ENCODE data around the gene ZBTB22.

The ZBTB22 gene

DNA sequence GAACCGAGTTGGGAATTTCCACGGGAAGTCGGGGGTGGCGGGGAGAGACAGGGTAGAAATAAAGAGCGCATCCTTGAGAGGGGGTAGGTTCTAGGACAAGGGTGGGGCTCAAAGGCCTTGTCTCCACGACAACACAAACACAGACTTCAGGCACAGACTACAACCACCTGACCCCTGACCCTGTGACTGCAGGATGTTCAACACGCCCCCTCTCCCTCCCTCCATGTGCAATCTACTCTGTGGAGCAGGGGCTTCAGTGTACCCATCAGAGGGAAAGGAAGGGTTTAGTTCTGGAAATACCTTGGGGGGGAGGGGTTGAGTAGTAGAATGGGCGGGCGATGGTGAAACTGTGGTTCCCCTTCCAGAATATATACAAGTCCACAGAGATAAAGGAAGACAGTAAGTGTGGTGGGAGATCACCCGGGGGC lies 3.0 kb downstream of the ZBTB22 start:
- Histone ChIP-seq H2BK5ac (ENCODE audit: low read depth, low read length, poor library complexity, severe bottlenecking) (no peak overlapping the region), H3K14ac (ENCODE audit: low read length in 2 of 2) (no peak overlapping the region), H3K79me1 (replicated peaks; ENCODE audit: low read length, poor library complexity, severe bottlenecking) (peaks cover 21% of the 10 kb centered on the region), H3K27me3 (ENCODE audit: control insufficient read depth in 1 of 2, insufficient read depth in 1 of 2, low read length in 2 of 2) (no peaks in the 10 kb centered on the region), H3K4ac (ENCODE audit: low read depth in 1 of 2, low read length in 2 of 2) (peak overlapping the region; percentile 8 to 28), H3K9ac (ENCODE audit: low read length) (peak overlapping the region; percentile 100), H3K9me3 (ENCODE audit: control insufficient read depth, low read length) (no peaks in the 10 kb centered on the region), H3K36me3 (ENCODE audit: control insufficient read depth in 1 of 2, insufficient read depth in 2 of 2, low read depth in 1 of 2, low read length in 2 of 2) (peaks cover 33 to 37% of the 10 kb centered on the region in 2 experiments), H2AK5ac (ENCODE audit: low read length, severe bottlenecking) (peak overlapping the region; percentile 7), H2BK15ac (ENCODE audit: low read depth, poor library complexity, severe bottlenecking) (peak overlapping the region; percentile 56), H4K8ac (ENCODE audit: low read length) (peak overlapping the region; percentile 80), H3K18ac (ENCODE audit: low read depth in 1 of 2, low read length in 2 of 2) (peak overlapping the region in 1 of 2 experiments; percentile 52), H3K23ac (ENCODE audit: low read length in 2 of 2) (no peak overlapping the region), H2BK12ac (ENCODE audit: low read length in 2 of 2) (no peak overlapping the region), H3K4me1 (ENCODE audit: control insufficient read depth, insufficient read depth, low read depth, low read length) (peaks cover 32% of the 10 kb centered on the region), H2AFZ (ENCODE audit: low read depth, low read length) (no peak overlapping the region), H3K4me3 (ENCODE audit: insufficient read depth in 1 of 2, low read depth in 1 of 2, low read length in 2 of 2) (peak overlapping the region in 1 of 2 experiments; percentile 100), H3K27ac (ENCODE audit: low read length, poor library complexity, severe bottlenecking) (peak overlapping the region; percentile 84), H4K91ac (ENCODE audit: low read length) (peak overlapping the region; percentile 87), H3K4me2 (ENCODE audit: low read length, poor library complexity, severe bottlenecking) (peak overlapping the region; percentile 26), H2BK120ac (ENCODE audit: low read depth, low read length) (peak overlapping the region; percentile 50)
- WGBS = 36% methylated on average over 1 of the region's 10 CpGs
- peak; percentile 98 for DNase-seq

- under 1% methylated on average over 36 of the region's 47 CpGs for WGBS
- peak within 1 kb of the TSS; percentile 7 for H2AK5ac ChIP-seq (ENCODE audit: low read length, severe bottlenecking)
- no peaks in the 10 kb centered on the region for H3K9me3 ChIP-seq (ENCODE audit: control insufficient read depth, low read length)
- peak within 1 kb of the TSS; percentile 100 for H3K9ac ChIP-seq (ENCODE audit: low read length)
- peaks cover 27 to 31% of the 10 kb centered on the region in 2 experiments for H3K36me3 ChIP-seq (ENCODE audit: control insufficient read depth in 1 of 2, insufficient read depth in 2 of 2, low read depth in 1 of 2, low read length in 2 of 2)
- H3K4me3 ChIP-seq (ENCODE audit: insufficient read depth in 1 of 2, low read depth in 1 of 2, low read length in 2 of 2) = peak within 1 kb of the TSS; percentile 72 to 100
- DNase-seq = peak; percentile 95
- peak within 1 kb of the TSS; percentile 95 for H4K8ac ChIP-seq (ENCODE audit: low read length)
- peak within 1 kb of the TSS; percentile 96 for H2BK15ac ChIP-seq (ENCODE audit: low read depth, poor library complexity, severe bottlenecking)
- H3K79me1 ChIP-seq (replicated peaks; ENCODE audit: low read length, poor library complexity, severe bottlenecking) = peaks cover 16% of the 10 kb centered on the region
- peak within 1 kb of the TSS; percentile 84 for H2BK120ac ChIP-seq (ENCODE audit: low read depth, low read length)
- peak within 1 kb of the TSS; percentile 87 for H4K91ac ChIP-seq (ENCODE audit: low read length)
- H3K27me3 ChIP-seq (ENCODE audit: control insufficient read depth in 1 of 2, insufficient read depth in 1 of 2, low read length in 2 of 2) = no peaks in the 10 kb centered on the region
- peak within 1 kb of the TSS; percentile 60 for H2AFZ ChIP-seq (ENCODE audit: low read depth, low read length)
- H3K18ac ChIP-seq (ENCODE audit: low read depth in 1 of 2, low read length in 2 of 2) = peak within 1 kb of the TSS; percentile 52 to 96
- peaks cover 31% of the 10 kb centered on the region for H3K4me1 ChIP-seq (ENCODE audit: control insufficient read depth, insufficient read depth, low read depth, low read length)
- H2BK5ac ChIP-seq (ENCODE audit: low read depth, low read length, poor library complexity, severe bottlenecking) = peak within 1 kb of the TSS; percentile 45
- peak within 1 kb of the TSS in 1 of 2 experiments; percentile 99 for H3K14ac ChIP-seq (ENCODE audit: low read length in 2 of 2)
- peak within 1 kb of the TSS; percentile 98 for H3K4me2 ChIP-seq (ENCODE audit: low read length, poor library complexity, severe bottlenecking)
- H2BK12ac ChIP-seq (ENCODE audit: low read length in 2 of 2) = peak within 1 kb of the TSS in 1 of 2 experiments; percentile 76
- H3K4ac ChIP-seq (ENCODE audit: low read depth in 1 of 2, low read length in 2 of 2) = peak within 1 kb of the TSS; percentile 54 to 99
- H3K23ac ChIP-seq (ENCODE audit: low read length in 2 of 2) = peak within 1 kb of the TSS in 1 of 2 experiments; percentile 98
- H3K27ac ChIP-seq (ENCODE audit: low read length, poor library complexity, severe bottlenecking) = peak within 1 kb of the TSS; percentile 84
Measured at GRCh38 chr6:33313709-33314514, 3.6 kb downstream of the ZBTB22 start, which contains the start of gene TAPBP. Gene TAPBP, minus strand, starts transcription at chr6:33314078. Its CDS starts 37 bp downstream, at chr6:33314041.

DNA sequence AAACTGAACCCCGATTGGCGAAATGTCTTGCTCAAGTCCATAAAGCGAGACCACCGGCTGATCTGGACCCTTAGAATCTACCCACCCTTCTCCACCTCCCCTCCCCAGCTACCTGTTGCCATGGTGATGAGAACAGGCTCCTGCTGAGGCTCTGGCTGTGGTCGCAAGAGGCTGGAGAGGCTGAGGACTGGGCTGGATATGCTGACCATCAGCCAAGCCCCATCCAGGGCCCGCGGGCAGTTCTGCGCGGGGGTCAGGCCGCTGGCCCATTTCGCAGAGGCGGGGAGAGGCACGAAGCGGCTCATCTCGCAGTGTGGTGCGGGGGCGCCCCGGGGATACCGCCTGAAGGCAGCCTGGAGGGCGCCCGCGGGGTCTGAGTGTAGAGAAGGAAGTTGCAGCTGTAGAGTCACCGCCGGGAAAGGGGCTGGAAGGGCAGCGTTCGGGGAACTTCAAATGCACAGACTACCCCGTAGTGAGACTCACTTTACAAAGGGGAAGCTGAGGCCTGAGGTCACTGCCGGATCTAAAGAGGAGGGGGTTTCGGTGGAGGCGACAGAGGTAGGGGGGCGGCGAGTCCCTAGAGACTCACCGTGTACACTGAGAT lies 4.3 kb downstream of the ZBTB22 start:
- peak overlapping the region; percentile 54 to 99 for H3K4ac ChIP-seq (ENCODE audit: low read depth in 1 of 2, low read length in 2 of 2)

More for the DNA sequence above, 4.3 kb downstream of the ZBTB22 start:
- Histone ChIP-seq H3K4me1 (ENCODE audit: control insufficient read depth, insufficient read depth, low read depth, low read length) (peaks cover 29% of the 10 kb centered on the region), H2BK15ac (ENCODE audit: low read depth, poor library complexity, severe bottlenecking) (no peak overlapping the region), H2AK5ac (ENCODE audit: low read length, severe bottlenecking) (no peak overlapping the region), H2BK5ac (ENCODE audit: low read depth, low read length, poor library complexity, severe bottlenecking) (peak overlapping the region; percentile 45), H3K18ac (ENCODE audit: low read depth in 1 of 2, low read length in 2 of 2) (peak overlapping the region; percentile 49 to 96), H2AFZ (ENCODE audit: low read depth, low read length) (peak overlapping the region; percentile 60), H4K8ac (ENCODE audit: low read length) (peak overlapping the region; percentile 95), H3K36me3 (ENCODE audit: control insufficient read depth in 1 of 2, insufficient read depth in 2 of 2, low read depth in 1 of 2, low read length in 2 of 2) (peaks cover 24 to 32% of the 10 kb centered on the region in 2 experiments), H3K14ac (ENCODE audit: low read length in 2 of 2) (peak overlapping the region in 1 of 2 experiments; percentile 99), H3K9ac (ENCODE audit: low read length) (peak overlapping the region; percentile 100), H3K27ac (ENCODE audit: low read length, poor library complexity, severe bottlenecking) (peak overlapping the region; percentile 84), H3K4me2 (ENCODE audit: low read length, poor library complexity, severe bottlenecking) (peak overlapping the region; percentile 98), H3K23ac (ENCODE audit: low read length in 2 of 2) (peak overlapping the region in 1 of 2 experiments; percentile 6), H2BK120ac (ENCODE audit: low read depth, low read length) (peak overlapping the region; percentile 84), H4K91ac (ENCODE audit: low read length) (peak overlapping the region; percentile 45), H3K4me3 (ENCODE audit: insufficient read depth in 1 of 2, low read depth in 1 of 2, low read length in 2 of 2) (peak overlapping the region; percentile 72 to 100), H3K9me3 (ENCODE audit: control insufficient read depth, low read length) (no peaks in the 10 kb centered on the region), H3K27me3 (ENCODE audit: control insufficient read depth in 1 of 2, insufficient read depth in 1 of 2, low read length in 2 of 2) (no peaks in the 10 kb centered on the region), H3K79me1 (replicated peaks; ENCODE audit: low read length, poor library complexity, severe bottlenecking) (peaks cover 16% of the 10 kb centered on the region), H2BK12ac (ENCODE audit: low read length in 2 of 2) (peak overlapping the region in 1 of 2 experiments; percentile 76)
- DNase-seq = peak; percentile 57
- WGBS = under 1% methylated on average over 29 of the region's 33 CpGs

Data from mesenchymal stem cell (in vitro differentiated cells and primary cell).